Stomach (tissue), 4 donors: Measurements from ENCODE around the gene PLAGL1.

ENCODE experiments used
- CTCF ChIP-seq, 7 experiments: fragments of 450-650 bp in 4 of 7; fragments of 200-600 bp in 3 of 7; sonication (generic) in 3 of 7; IDR thresholded peaks; one replicate each; pipeline ENCODE4 v1.5.1; 2016 to 2019; ENCODE audit warnings: antibody characterized with exemption in 7 of 7, control low read depth in 2 of 7, mild to moderate bottlenecking in 1 of 7
- EP300 ChIP-seq: sonication (generic); formaldehyde crosslinking; IDR thresholded peaks from one replicate; pipeline ENCODE4 v1.6.1; 2017; ENCODE audit warnings: antibody characterized with exemption
- POLR2A ChIP-seq, 4 donors: fragments of 450-650 bp; IDR thresholded peaks; one replicate each; pipeline ENCODE4 v1.6.1; 2016; ENCODE audit warnings: antibody characterized with exemption in 4 of 4, control low read depth in 2 of 4, mild to moderate bottlenecking in 1 of 4, moderate library complexity in 1 of 4
- POLR2AphosphoS5 ChIP-seq, 3 donors: sonication (generic); formaldehyde crosslinking; IDR thresholded peaks; one replicate each; pipeline ENCODE4 v1.6.1; 2016; ENCODE audit warnings: antibody characterized with exemption in 3 of 3

GRCh38 chr6:143934867-143935266 is 73.2 kb downstream of the PLAGL1 start:
- no peak for TF ChIP-seq CTCF (IDR thresholded peaks at IDR 0.05)
- no peak for TF ChIP-seq POLR2AphosphoS5 (IDR thresholded peaks at IDR 0.05)
- TF ChIP-seq EP300 = no peak
- no peak for TF ChIP-seq POLR2A (IDR thresholded peaks at IDR 0.05)
